H54 (cell line): ENCODE measurements around the gene HID1.
"Not testable (repeated sequence)": the region's sequence is repeated elsewhere in the genome, so short reads cannot be mapped to it uniquely, and the experiment has no call there.

Experiments used
- DNase-seq: peaks from one replicate; pipeline ENCODE4 v3.0.0; 2011; ENCODE audit warnings: low spot score, mixed read lengths; ENCODE audit not compliant: insufficient read length
- FAIRE-seq: peaks from 3 replicates; lab custom pipeline; 2011; peaks lifted over from hg19 to GRCh38; lab: Jason Lieb, UNC
- POLR2A ChIP-seq: IDR thresholded peaks from 2 replicates; pipeline ENCODE4 v1.6.1; 2011; ENCODE audit warnings: low read depth, mild to moderate bottlenecking, low read length

HID1 gene

DNA sequence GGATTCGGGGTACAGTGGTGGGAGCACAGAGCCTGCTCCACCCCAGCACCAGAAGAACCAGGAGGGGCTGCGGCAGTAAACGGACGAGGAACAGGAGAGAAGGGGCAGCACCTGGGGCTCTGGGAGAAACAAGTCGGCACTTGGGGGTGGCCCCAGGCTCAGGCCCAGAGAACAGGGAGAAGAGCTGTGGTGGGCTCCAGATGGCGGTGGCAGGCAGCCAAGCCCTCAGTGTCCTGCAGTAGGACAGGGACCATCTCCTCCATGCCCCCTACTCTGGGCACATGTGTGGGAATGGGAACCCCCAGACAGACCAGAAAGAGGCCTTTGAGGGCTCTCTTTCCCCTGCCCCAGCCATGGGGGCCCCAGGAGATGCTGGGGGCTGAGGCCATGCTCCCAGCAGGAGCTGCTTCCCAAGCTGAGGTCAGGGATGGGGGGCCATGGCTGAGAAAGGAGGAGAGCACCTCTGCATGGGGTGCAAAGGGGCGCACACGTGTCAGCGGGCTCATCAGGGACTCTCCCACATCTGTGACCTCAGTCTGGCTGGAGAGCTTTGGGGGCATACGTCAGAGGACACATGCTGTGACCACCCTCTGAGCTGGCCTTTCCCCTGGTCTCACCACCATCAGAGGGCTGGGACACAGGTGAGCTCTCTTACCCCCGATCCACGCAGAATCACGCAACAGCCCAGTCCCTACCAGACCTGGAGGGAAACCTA lies 56.3 kb downstream of the HID1 start:
- DNase-seq (no peak), FAIRE-seq (no peak)
- TF ChIP-seq POLR2A: no peak

DNA sequence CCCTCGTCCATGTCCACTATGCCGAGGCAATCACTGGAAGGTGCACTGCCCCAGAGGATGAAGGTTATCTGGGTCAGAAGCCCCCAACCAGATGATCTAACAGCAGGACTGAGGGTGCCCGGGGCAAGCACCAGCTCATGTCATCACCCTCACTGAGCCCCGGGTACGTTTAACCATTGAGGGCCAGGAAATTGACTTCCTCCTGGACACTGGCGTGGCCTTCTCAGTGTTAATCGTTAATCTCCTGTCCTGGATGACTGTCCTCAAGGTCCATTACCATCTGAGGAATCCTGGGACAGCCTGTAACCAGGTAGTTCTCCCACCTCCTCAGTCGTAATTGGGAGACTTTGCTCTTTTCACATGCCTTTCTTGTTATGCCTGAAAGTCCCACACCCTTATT lies 61.1 kb downstream of the HID1 start:
- not testable (repeated sequence) for FAIRE-seq

DNA sequence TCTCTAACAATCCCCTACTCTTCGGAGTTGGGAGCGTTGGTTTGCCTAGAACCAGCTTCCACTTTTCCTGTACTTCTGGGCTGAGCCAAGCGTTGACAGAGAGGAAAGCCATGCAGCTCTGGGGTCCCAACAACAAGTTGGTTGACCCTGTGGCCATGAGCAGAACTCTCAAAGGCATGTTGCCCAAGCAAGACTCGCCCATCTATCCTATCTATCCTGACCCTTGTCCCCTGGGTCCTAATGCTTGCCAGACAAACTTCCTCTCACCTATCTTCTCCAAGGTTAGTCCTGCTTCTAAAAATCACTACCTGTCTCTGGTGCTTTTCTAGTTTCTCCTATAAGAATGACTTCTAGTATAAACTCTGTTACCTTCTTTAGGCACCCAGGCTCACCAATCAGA lies 63.5 kb downstream of the HID1 start:
- not testable (repeated sequence) for FAIRE-seq

More for the DNA sequence above, 61.1 kb downstream of the HID1 start:
- not testable (repeated sequence) for DNase-seq

DNA sequence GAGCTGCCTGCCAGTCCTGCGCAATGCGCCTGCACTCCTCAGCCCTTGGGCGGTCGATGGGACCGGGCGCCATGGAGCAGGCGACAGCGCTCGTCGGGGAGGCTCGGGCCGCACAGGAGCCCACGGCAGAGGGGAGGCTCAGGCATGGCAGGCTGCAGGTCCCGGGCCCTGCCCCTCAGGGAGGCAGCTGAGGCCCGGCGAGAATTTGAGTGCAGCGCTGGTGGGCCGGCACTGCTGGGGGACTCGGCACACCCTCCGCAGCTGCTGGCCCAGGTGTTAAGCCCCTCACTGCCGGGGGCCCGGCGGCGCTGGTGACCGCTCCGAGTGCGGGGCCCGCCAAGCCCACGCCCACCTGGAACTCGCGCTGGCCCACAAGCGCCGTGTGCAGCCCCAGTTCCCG lies 65.5 kb downstream of the HID1 start:
- no peak for TF ChIP-seq POLR2A
- DNase-seq (no peak), FAIRE-seq (no peak)

More for the DNA sequence above, 63.5 kb downstream of the HID1 start:
- DNase-seq: not testable (repeated sequence)

DNA sequence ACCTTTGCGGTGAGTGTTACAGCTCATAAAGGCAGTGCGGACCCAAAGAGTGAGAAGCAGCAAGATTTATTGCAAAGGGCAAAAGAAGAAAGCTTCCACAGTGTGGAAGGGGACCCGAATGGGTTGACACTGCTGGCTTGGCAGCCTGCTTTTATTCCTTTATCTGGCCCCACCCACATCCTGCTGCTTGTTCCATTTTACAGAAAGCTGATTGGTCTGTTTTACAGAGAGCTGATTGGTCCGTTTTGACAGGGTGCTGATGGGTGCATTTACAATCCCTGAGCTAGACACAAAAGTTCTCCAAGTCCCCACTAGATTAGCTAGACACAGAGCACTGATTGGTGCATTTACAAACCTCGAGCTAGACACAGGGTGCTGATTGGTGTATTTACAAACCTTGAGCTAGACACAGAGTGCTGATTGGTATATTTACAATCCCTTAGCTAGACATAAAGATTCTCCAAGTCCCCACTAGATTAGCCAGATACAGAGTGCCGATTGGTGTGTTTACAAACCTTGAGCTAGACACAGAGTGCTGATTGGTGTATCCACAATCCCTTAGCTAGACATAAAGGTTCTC lies 66.3 kb downstream of the HID1 start:
- not testable (repeated sequence) for DNase-seq, FAIRE-seq

DNA sequence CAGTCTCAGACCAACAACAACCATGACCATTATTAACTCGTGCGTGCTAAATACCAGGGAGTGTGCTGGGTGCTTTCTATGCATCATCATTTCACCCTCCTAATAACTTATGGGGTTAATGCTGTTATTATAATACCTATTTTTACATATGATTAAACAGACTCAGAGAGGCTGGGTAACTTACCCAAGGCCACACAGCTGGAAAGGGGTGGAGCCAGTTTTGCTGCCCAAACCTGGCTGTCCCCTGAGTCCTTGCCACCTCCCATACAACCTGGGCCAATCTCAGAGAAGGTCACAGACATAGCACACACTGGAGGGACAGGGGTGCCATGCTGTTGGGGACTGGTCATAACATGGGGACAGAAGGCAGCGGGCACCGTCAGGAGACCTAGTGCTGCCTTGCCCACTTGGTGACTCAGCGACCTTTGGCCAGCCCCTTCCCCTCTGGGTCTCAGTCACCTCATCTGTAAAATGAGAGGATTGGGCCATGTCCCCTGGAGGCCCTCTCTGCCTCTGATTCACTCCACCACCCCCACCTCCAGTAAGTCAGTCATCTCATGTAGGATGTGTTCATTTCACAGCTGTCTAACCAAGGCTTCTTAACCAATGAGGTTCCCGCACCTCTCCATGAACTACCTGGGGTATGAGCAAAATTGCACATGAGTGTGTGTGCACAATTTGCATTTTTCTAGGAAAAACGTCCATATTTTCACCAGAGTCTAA lies 67.7 kb downstream of the HID1 start:
- TF ChIP-seq POLR2A: no peak
- no peak for FAIRE-seq

DNA sequence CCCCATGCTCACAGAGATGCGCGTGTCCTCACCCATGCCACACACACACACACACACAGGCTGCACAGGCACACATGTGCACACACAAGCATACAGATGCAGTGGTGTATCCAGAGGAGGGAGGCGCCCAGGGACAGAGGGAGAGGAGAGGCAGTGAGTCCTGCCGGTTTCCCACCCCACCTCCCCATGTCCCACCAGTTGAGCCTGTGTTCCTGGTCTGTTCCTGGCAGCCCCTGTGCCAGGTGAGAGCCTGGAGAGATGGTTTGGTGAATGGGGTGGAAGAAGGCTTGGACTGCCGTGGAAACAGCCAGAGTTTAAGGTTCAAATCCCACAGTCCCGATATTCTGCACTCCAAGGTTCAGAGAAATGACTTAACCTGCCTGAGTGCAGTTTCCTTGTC lies 68.9 kb downstream of the HID1 start:
- TF ChIP-seq POLR2A: no peak
- DNase-seq: no peak
- FAIRE-seq: no peak

More for the DNA sequence above, 67.7 kb downstream of the HID1 start:
- DNase-seq: no peak

DNA sequence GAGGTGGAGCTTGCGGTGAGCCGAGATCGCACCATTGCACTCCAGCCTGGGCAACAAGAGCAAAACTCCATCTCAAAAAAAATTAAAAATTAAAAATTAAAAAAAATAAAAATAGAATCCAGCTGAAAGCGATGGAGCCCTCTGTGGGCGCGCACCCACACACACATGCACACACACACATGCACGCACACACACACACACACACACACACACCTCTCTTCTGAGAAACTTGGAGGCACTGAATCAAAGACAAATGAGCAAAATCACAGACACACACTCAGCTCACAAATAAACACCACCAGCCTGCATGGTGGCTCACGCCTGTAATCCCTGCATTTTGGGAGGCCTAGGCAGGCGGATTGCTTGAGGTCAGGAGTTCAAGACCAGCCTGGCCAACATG lies 69.5 kb downstream of the HID1 start:
- no peak for TF ChIP-seq POLR2A
- no peak for DNase-seq
- FAIRE-seq: no peak

DNA sequence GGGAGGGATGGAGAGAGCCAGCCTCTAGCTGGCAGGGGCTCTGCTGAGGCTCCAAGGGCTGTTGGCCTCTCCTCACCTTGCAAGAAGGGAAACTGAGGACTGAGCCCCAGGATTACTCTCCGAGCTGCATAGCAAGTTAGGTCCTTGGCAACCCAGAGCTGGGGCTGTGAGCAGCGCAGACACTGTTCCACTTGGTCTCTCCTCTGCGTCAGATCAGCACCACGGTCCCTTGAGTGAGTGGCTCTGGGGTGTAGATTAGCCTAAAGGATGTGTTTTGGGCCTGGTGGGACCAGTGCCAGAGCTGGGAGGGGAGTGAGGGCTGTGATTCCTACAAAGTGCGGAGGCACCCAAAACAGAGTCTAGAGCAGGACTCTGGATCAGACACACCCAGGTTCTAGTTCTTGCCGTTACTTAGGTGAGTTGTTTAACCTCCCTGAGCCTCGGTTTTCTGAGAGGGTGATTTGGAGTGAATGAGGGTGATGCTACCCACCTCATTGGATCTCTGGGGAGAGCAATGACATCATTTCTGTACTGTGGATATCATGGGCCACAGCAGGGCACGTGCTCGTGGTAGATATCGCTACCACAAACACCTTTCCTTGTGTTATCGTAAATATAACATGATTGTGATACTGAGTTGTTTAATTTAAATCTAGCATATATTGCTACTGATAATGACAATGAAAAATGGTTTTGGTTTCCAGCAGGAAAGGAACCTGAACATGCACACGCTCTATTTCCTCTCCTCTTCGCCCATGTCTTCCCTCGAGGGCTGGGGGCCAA lies 71.0 kb downstream of the HID1 start:
- no peak for TF ChIP-seq POLR2A
- DNase-seq (no peak), FAIRE-seq (no peak)
